Thyroid gland (tissue), 4 donors: ENCODE results near the gene ARID3A. TPM values are rescaled to one million over a fixed set of nuclear protein-coding genes. Genes with fewer than 3 reads are reported as not detected.

ENCODE experiments used
- DNase-seq, 2 donors: peaks; one replicate each; pipeline ENCODE4 v3.0.0-alpha.2; 2019
- H3K27ac ChIP-seq, 3 donors: fragments of 200-600 bp; sonication (generic); 1 replicate in 2 of 3; 2 replicates in 1 of 3; pipeline ENCODE4 v1.5.1; 2016 to 2019; ENCODE audit warnings: mild to moderate bottlenecking in 1 of 3, moderate library complexity in 1 of 3
- H3K27me3 ChIP-seq: fragments of 200-600 bp; sonication (generic); one replicate; pipeline ENCODE4 v1.5.1; 2019
- H3K36me3 ChIP-seq, 2 donors: fragments of 200-600 bp; sonication (generic); one replicate each; pipeline ENCODE4 v1.5.1; 2016 to 2019
- H3K4me1 ChIP-seq, 2 donors: fragments of 200-600 bp; sonication (generic); one replicate each; pipeline ENCODE4 v1.5.1; 2017 to 2019
- H3K4me3 ChIP-seq, 3 donors: fragments of 200-600 bp; sonication (generic); replicated peaks in 1 of 3; 1 replicate in 2 of 3; 2 replicates in 1 of 3; pipeline ENCODE4 v1.5.1; 2016; ENCODE audit warnings: mild to moderate bottlenecking in 1 of 3
- H3K9me3 ChIP-seq: fragments of 200-600 bp; sonication (generic); one replicate; pipeline ENCODE4 v1.5.1; 2017
- POLR2A ChIP-seq, 2 donors: fragments of 450-650 bp; IDR thresholded peaks; one replicate each; pipeline ENCODE4 v1.6.1; 2017; ENCODE audit warnings: antibody characterized with exemption in 2 of 2, mild to moderate bottlenecking in 2 of 2, moderate library complexity in 1 of 2
- WGBS, 2 donors: methylation state at CpG; one replicate each; pipeline ENCODE4 v1.1.5; 2017; 5-methylcytosine and 5-hydroxymethylcytosine counted together
- intact Hi-C: fragments of 100-400 bp; cut with DNase I; formaldehyde crosslinking; loops from one replicate; pipeline ENCODE4 v1.15.1; 2023
- total RNA-seq, 4 donors: library from RNA; depleted of rRNA; stranded (reverse); fragments of >200 nt; gene quantifications; one replicate each; pipeline ENCODE4 v1.2.3, GENCODE V29; 2016
- TF ChIP-seq, protein P1 (sequence below), 6 experiments: fragments of 200-600 bp in 3 of 6; fragments of 450-650 bp in 3 of 6; sonication (generic) in 3 of 6; IDR thresholded peaks; one replicate each; pipeline ENCODE4 v1.5.1; 2016 to 2019; ENCODE audit warnings: antibody characterized with exemption in 6 of 6, mild to moderate bottlenecking in 2 of 6, inconsistent platforms in 1 of 6, moderate library complexity in 1 of 6

The ARID3A gene
- total RNA-seq, 4 donors from 2014 or later, result 2.6 to 7.7 (median 3.9) TPM

DNA sequence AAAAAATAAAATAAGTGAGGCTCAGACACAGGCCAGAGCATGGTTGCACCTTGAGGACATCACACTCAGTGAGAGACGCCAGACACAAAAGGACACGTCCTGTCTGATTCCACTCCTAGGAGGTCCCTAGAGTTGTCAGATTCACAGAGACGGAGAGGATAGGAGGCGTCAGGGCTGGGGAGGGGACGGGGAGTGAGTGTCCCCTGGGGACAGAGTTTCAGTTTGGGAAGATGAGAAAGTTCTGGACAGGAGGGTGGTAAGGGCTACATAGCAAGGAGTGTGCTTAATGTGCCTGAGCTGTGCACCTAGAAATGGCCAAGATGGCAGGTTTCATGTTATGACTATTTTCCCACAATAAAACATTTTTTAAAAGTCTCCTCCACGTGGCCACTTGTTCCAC is 72.2 kb downstream of the ARID3A start:
- intact Hi-C loops, result no loop called here
- 22 to 55% methylated on average over 6 of the region's 6 CpGs for WGBS, 2 donors
- no peak for TF ChIP-seq POLR2A (IDR thresholded peaks at IDR 0.05)
- TF ChIP-seq, protein P1, sequence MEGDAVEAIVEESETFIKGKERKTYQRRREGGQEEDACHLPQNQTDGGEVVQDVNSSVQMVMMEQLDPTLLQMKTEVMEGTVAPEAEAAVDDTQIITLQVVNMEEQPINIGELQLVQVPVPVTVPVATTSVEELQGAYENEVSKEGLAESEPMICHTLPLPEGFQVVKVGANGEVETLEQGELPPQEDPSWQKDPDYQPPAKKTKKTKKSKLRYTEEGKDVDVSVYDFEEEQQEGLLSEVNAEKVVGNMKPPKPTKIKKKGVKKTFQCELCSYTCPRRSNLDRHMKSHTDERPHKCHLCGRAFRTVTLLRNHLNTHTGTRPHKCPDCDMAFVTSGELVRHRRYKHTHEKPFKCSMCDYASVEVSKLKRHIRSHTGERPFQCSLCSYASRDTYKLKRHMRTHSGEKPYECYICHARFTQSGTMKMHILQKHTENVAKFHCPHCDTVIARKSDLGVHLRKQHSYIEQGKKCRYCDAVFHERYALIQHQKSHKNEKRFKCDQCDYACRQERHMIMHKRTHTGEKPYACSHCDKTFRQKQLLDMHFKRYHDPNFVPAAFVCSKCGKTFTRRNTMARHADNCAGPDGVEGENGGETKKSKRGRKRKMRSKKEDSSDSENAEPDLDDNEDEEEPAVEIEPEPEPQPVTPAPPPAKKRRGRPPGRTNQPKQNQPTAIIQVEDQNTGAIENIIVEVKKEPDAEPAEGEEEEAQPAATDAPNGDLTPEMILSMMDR (IDR thresholded peaks at IDR 0.05), result no peak
- H3K9me3 ChIP-seq, result no peaks in the 10 kb centered on the region
- DNase-seq, result no peak
- H3K4me1 ChIP-seq, result peaks cover 19 to 39% of the 10 kb centered on the region in 2 donors
- peaks cover 0 to 1% of the 10 kb centered on the region in 2 donors for H3K36me3 ChIP-seq
- H3K27ac ChIP-seq, result no peak overlapping the region
- H3K4me3 ChIP-seq, result no peak overlapping the region
- H3K27me3 ChIP-seq, result no peaks in the 10 kb centered on the region

DNA sequence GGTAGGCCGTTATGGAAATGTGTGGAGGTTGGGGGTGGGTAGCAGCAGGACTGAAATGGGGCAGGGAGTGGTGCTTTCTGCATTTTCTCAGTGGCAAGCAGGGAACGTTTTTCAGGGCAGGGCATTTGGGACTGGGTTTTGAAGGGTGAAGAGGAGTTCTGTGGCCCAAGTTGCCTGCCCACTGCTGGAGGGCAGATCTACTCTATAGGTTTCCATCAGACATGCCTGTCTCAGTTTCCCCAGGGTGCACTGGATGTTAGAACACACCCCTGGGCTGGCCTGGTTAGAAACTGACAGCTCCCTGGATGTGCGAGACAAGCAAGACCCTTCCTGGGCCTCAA is 73.5 kb downstream of the ARID3A start:
- no peaks in the 10 kb centered on the region for H3K27me3 ChIP-seq
- intact Hi-C loops, result no loop called here
- no peak for DNase-seq
- WGBS, 2 donors, result 60 to 83% methylated on average over 3 of the region's 3 CpGs
- peaks cover 19 to 37% of the 10 kb centered on the region in 2 donors for H3K4me1 ChIP-seq
- no peak for TF ChIP-seq POLR2A (IDR thresholded peaks at IDR 0.05)
- TF ChIP-seq, protein P1 (IDR thresholded peaks at IDR 0.05), result no peak
- H3K9me3 ChIP-seq, result no peaks in the 10 kb centered on the region
- no peak overlapping the region for H3K27ac ChIP-seq
- no peaks in the 10 kb centered on the region for H3K36me3 ChIP-seq
- H3K4me3 ChIP-seq, result no peak overlapping the region

DNA sequence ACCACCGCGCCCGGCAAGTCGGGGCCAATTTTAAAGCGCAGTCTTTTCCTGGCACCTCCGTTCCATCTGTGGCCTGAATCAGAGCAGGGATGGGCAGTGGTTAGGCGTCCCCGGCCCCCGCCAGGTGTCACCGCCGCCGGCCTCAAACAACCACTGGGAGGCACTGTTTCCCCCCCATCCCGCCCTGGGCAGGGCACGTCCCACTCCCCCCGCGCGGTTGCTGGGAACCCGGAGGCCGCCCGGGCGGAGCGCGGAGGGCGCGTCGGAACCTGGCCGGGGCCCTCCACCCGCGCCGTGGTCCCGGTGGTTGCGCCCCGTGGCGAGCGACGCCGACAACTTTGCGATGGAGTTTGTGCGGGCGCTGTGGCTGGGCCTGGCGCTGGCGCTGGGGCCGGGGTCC is 74.3 kb downstream of the ARID3A start, which contains the start of gene GRIN3B:
GRIN3B (plus strand) TSS at position 325 of the 400 bp plus-strand sequence; CDS start at position 344, 19 bp downstream.
- peak; percentile 46 for DNase-seq
- Histone ChIP-seq H3K4me1 (peaks cover 16 to 29% of the 10 kb centered on the region in 2 donors), H3K36me3 (no peaks in the 10 kb centered on the region), H3K9me3 (no peaks in the 10 kb centered on the region), H3K4me3 (no peak within 1 kb of the TSS), H3K27ac (no peak within 1 kb of the TSS), H3K27me3 (no peaks in the 10 kb centered on the region)
- 17 to 25% methylated on average over 6 of the region's 43 CpGs for WGBS, 2 donors
- TF ChIP-seq, protein P1 (IDR thresholded peaks at IDR 0.05), result peak in 2 of 6 experiments; percentile 27 to 43
- no peak for TF ChIP-seq POLR2A (IDR thresholded peaks at IDR 0.05)
- intact Hi-C loops, result no loop called here

DNA sequence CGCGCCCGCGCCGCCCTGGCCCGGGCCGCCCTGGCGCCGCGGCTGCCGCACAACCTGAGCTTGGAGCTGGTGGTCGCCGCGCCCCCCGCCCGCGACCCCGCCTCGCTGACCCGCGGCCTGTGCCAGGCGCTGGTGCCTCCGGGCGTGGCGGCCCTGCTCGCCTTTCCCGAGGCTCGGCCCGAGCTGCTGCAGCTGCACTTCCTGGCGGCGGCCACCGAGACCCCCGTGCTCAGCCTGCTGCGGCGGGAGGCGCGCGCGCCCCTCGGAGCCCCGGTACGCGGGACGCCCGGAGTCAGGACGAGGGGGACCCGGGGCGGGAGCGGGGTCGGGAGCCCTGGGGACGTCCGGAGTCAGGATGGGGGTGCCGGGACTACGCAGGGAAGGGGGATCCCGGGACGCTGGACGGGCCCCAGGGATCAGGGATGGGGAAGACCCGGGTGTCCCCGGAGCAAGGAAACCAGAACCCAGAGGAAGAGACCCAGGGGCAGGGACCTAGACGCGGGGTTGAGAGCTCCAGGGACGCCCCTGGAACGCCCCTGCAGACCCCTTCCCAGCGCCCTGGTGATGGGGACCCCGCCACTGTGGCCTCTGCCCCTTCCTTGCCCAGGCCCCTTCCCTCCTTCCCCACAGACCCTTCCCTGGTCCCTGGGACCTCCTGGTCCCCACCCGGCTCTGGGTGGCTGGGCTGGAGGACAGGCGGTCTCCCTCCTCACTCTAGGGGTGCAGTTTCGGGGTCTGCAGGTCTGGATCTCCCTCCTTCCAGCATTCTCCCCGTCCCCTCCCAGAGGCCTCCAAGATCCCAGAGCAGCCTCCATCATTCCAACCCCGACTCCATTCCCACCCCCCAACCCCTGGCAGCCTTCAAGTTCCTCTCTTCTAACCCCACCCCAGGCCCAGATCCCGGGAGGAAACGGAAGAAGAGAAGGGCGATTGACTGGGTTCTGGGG is 75.0 kb downstream of the ARID3A start:
- Histone ChIP-seq H3K36me3 (no peaks in the 10 kb centered on the region), H3K9me3 (no peaks in the 10 kb centered on the region), H3K4me1 (peaks cover 9 to 21% of the 10 kb centered on the region in 2 donors), H3K27me3 (no peaks in the 10 kb centered on the region), H3K4me3 (no peak overlapping the region), H3K27ac (no peak overlapping the region)
- intact Hi-C loops, result no loop called here
- DNase-seq, result no peak
- TF ChIP-seq, protein P1 (IDR thresholded peaks at IDR 0.05), result no peak
- WGBS, 2 donors, result 12 to 13% methylated on average over 19 to 31 of the region's 73 CpGs

DNA sequence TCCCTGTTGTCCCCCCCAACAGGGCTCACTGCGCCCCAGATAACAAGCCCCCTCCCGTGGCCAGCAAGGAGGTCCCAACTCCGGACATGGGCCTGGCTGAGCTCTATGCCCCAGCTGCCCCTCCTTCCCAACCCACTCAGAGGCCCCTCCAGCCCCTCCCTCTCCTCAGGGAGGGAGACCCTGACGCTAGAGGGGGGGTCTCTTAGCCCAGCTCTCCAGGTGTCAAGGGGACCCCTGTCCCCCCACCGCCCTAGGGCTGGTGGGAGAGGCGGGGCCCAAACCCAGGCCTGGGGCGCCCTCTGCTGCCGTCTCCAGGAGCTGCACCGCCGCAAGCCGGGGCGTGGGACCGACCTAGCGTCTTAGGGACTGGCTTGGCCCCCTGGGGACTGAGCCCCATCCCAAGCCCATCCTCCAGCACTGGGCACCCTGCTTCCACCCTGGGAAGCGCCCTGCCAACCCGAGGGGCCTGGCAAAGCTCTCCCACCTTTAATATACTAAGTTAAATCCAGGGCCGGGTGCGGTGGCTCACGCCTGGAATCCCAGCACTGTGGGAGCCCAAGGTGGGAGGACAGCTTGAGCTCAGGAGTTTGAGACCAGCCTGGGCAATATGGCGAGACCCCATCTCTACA is 75.8 kb downstream of the ARID3A start:
- 24 to 36% methylated on average over 6 to 7 of the region's 20 CpGs for WGBS, 2 donors
- no peak overlapping the region for H3K27ac ChIP-seq
- no peaks in the 10 kb centered on the region for H3K9me3 ChIP-seq
- H3K4me1 ChIP-seq, result peaks cover under 1 to 14% of the 10 kb centered on the region in 2 donors
- peak; percentile 41 for DNase-seq
- TF ChIP-seq, protein P1 (IDR thresholded peaks at IDR 0.05), result peak; percentile 75 to 95 (median 84)
- no peak for TF ChIP-seq POLR2A (IDR thresholded peaks at IDR 0.05)
- intact Hi-C loops, result no loop called here
- H3K4me3 ChIP-seq, result no peak overlapping the region
- no peaks in the 10 kb centered on the region for H3K36me3 ChIP-seq
- H3K27me3 ChIP-seq, result no peaks in the 10 kb centered on the region
